Right atrium auricular region (tissue), 2 donors: ENCODE results near the gene CDC23. TPM values are rescaled to one million over a fixed set of nuclear protein-coding genes. Genes with fewer than 3 reads are reported as not detected.
"Not testable (repeated sequence)": the region's sequence is repeated elsewhere in the genome, so short reads cannot be mapped to it uniquely, and the experiment has no call there.

Source experiments
- DNase-seq: peaks from one replicate; pipeline ENCODE4 v3.0.0-alpha.2; 2019; ENCODE audit warnings: low spot score
- H3K27ac ChIP-seq, 2 donors: fragments of 200-600 bp; sonication (generic); 1 replicate in 1 of 2; 2 replicates in 1 of 2; pipeline ENCODE4 v1.5.1; 2016 to 2019
- H3K27me3 ChIP-seq, 2 donors: fragments of 200-600 bp; sonication (generic); one replicate each; pipeline versions ENCODE4 v1.5.1 to v1.6.0; 2017 to 2019
- H3K36me3 ChIP-seq: fragments of 200-600 bp; sonication (generic); one replicate; pipeline ENCODE4 v1.5.1; 2016
- H3K4me1 ChIP-seq, 2 donors: fragments of 200-600 bp; sonication (generic); one replicate each; pipeline versions ENCODE4 v1.5.1 to v1.6.0; 2017 to 2019
- H3K4me3 ChIP-seq, 2 donors: fragments of 200-600 bp; sonication (generic); 1 replicate in 1 of 2; 2 replicates in 1 of 2; pipeline ENCODE4 v1.5.1; 2017 to 2019; ENCODE audit warnings: mild to moderate bottlenecking in 1 of 2, moderate library complexity in 1 of 2
- H3K9me3 ChIP-seq, 2 donors: fragments of 200-600 bp; sonication (generic); one replicate each; pipeline ENCODE4 v1.5.1; 2019
- total RNA-seq, 2 donors: library from RNA; depleted of rRNA; stranded (reverse); fragments of >200 nt; gene quantifications; one replicate each; pipeline ENCODE4 v1.1.0, GENCODE V29; 2016
- TF ChIP-seq, protein P1 (sequence below), 2 donors: fragments of 200-600 bp; sonication (generic); IDR thresholded peaks; one replicate each; pipeline ENCODE4 v1.5.1; 2019; ENCODE audit warnings: antibody characterized with exemption in 2 of 2

CDC23 gene
- total RNA-seq, 2 donors from 2014 or later = 9.2 to 11.6 TPM

DNA sequence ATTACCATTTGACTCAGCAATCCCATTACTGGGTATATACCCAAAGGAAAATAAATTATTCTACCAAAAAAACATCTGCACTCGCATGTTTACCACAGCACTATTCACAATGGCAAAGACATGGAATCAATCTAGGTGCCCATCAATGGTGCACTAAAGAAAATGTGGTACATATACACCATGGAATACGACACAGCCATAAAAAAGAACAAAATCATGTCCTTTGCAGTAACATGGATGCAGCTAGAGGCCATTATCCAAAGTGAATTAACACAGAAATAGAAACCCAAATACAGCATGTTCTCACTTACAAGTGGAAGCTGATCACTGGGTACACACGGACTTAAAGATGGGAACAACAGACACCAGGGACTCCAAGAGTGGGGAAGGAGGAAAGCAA is 2.1 kb downstream of the CDC23 start:
- no peak for DNase-seq
- peaks cover 5% of the 10 kb centered on the region for H3K36me3 ChIP-seq
- TF ChIP-seq, protein P1, sequence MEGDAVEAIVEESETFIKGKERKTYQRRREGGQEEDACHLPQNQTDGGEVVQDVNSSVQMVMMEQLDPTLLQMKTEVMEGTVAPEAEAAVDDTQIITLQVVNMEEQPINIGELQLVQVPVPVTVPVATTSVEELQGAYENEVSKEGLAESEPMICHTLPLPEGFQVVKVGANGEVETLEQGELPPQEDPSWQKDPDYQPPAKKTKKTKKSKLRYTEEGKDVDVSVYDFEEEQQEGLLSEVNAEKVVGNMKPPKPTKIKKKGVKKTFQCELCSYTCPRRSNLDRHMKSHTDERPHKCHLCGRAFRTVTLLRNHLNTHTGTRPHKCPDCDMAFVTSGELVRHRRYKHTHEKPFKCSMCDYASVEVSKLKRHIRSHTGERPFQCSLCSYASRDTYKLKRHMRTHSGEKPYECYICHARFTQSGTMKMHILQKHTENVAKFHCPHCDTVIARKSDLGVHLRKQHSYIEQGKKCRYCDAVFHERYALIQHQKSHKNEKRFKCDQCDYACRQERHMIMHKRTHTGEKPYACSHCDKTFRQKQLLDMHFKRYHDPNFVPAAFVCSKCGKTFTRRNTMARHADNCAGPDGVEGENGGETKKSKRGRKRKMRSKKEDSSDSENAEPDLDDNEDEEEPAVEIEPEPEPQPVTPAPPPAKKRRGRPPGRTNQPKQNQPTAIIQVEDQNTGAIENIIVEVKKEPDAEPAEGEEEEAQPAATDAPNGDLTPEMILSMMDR (IDR thresholded peaks at IDR 0.05) = no peak
- H3K4me3 ChIP-seq = no peak overlapping the region
- no peaks in the 10 kb centered on the region for H3K9me3 ChIP-seq
- H3K27ac ChIP-seq = no peak overlapping the region
- no peaks in the 10 kb centered on the region for H3K27me3 ChIP-seq
- peaks cover 0 to 18% of the 10 kb centered on the region in 2 donors for H3K4me1 ChIP-seq

DNA sequence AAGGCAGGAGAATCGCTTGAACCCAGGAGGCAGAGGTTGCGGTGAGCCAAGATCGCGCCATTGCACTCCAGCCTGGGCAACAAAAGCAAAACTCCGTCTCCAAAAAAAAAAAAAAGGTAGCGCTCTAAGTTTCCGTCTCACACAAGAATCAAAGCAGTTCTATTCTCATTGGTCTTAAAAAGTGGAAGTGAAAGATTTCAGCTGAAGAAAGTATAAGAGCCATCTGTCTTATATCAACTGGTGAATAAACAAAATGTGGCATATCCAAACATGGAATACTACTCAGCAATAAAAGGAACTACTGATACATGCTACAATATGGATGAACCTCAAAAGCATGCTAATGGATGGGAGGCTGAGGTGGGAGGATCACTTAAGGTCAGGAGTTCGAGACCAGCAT is 19.3 kb downstream of the CDC23 start:
- H3K27ac ChIP-seq, H3K4me3 ChIP-seq, H3K4me1 ChIP-seq, DNase-seq, H3K9me3 ChIP-seq, H3K27me3 ChIP-seq: not testable (repeated sequence)
- peaks cover 47% of the 10 kb centered on the region for H3K36me3 ChIP-seq

GRCh38 chr5:138192826-138193225 is 20.3 kb downstream of the CDC23 start:
- Histone ChIP-seq H3K4me1 (no peaks in the 10 kb centered on the region), H3K36me3 (peaks cover 48% of the 10 kb centered on the region), H3K4me3 (no peak overlapping the region), H3K27me3 (no peaks in the 10 kb centered on the region), H3K27ac (no peak overlapping the region), H3K9me3 (no peaks in the 10 kb centered on the region)
- no peak for DNase-seq
- TF ChIP-seq, protein P1 (IDR thresholded peaks at IDR 0.05) = no peak

- H3K36me3 ChIP-seq = peaks cover 61% of the 10 kb centered on the region
- H3K9me3 ChIP-seq = no peaks in the 10 kb centered on the region
- no peak for DNase-seq
- H3K4me1 ChIP-seq = no peaks in the 10 kb centered on the region
- no peak overlapping the region for H3K4me3 ChIP-seq
- TF ChIP-seq, protein P1 (IDR thresholded peaks at IDR 0.05) = no peak
- no peak overlapping the region for H3K27ac ChIP-seq
- no peaks in the 10 kb centered on the region for H3K27me3 ChIP-seq
These were observed 24.5 kb downstream of the CDC23 start for GRCh38 chr5:138188626-138189025.

GRCh38 chr5:138186002-138186447 is 27.1 kb downstream of the CDC23 start:
- Histone ChIP-seq H3K27me3 (no peaks in the 10 kb centered on the region), H3K4me1 (no peaks in the 10 kb centered on the region), H3K9me3 (no peaks in the 10 kb centered on the region), H3K36me3 (peaks cover 37% of the 10 kb centered on the region), H3K27ac (no peak overlapping the region), H3K4me3 (no peak overlapping the region)
- DNase-seq = no peak
- TF ChIP-seq, protein P1 (IDR thresholded peaks at IDR 0.05) = no peak

DNA sequence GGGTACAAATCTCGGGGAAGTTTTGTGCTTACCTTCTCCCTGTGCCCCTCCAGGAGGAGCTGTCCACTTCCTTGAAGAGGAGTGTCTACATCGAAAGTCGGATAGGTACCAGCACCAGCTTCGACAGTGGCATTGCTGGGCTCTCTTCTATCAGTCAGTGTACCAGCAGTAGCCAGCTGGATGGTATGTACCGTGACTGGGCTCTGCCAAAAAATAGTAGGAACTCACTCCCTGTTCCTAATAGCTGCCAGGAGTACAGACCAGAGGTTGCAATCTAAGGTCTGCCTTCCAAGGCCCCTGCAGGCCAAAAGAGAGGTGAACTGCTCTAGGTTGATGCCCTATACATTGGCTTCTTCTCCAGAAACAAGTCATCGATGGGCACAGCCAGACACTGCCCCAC is 30.3 kb downstream of the CDC23 start:
- H3K27ac ChIP-seq = no peak overlapping the region
- no peak overlapping the region for H3K4me3 ChIP-seq
- H3K36me3 ChIP-seq = peaks cover 18% of the 10 kb centered on the region
- peaks cover 0 to 8% of the 10 kb centered on the region in 2 donors for H3K4me1 ChIP-seq
- TF ChIP-seq, protein P1 (IDR thresholded peaks at IDR 0.05) = no peak
- no peaks in the 10 kb centered on the region for H3K27me3 ChIP-seq
- H3K9me3 ChIP-seq = no peaks in the 10 kb centered on the region
- DNase-seq = no peak
